8988T (cell line): Measurements from ENCODE around the gene METAP1.
"Not testable (repeated sequence)": the region's sequence is repeated elsewhere in the genome, so short reads cannot be mapped to it uniquely, and the experiment has no call there.

Source experiments
- DNase-seq: peaks from one replicate; pipeline ENCODE4 v3.0.0; 2011

The METAP1 gene

GRCh38 chr4:98995183-98996055 lies at the start of gene METAP1:
Gene METAP1, plus strand, starts transcription at chr4:98995721. Its CDS starts 33 bp downstream, at chr4:98995754.
- peak; percentile 76 for DNase-seq

GRCh38 chr4:98946359-98946758 lies 49.2 kb upstream of the METAP1 start:
- no peak for DNase-seq

DNA sequence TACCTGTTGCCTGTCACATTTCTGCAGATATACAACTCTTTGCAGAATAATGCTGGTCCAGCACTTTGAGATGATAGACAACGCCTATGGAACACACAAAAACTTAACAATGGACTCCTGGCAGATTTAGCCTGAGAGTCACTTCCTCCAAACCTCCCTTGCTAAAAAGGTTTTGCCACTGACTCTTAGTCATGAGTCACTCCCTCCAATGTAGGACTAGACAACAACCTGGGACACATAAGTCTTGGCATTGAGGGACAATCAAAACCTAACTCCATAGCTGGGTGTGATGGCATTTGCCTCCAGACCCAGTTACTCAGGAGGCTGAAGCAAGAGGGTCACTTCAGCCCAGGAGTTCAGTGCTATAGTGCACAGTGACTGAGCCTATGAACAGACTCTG lies 44.6 kb upstream of the METAP1 start:
- no peak for DNase-seq

GRCh38 chr4:98951710-98952109 lies 43.8 kb upstream of the METAP1 start:
- DNase-seq, result no peak

- no peak for DNase-seq
Observed at GRCh38 chr4:98955229-98955628, 40.3 kb upstream of the METAP1 start.

GRCh38 chr4:98958065-98958464 lies 37.5 kb upstream of the METAP1 start:
- DNase-seq, result no peak

- DNase-seq, result no peak
Observed at GRCh38 chr4:98959411-98959810, 36.1 kb upstream of the METAP1 start.

- no peak for DNase-seq
Observed at GRCh38 chr4:98961770-98962169, 33.8 kb upstream of the METAP1 start.

- DNase-seq, result no peak
Observed at GRCh38 chr4:98963538-98964433, 31.7 kb upstream of the METAP1 start.

GRCh38 chr4:98966926-98967325 lies 28.6 kb upstream of the METAP1 start:
- DNase-seq, result no peak

DNA sequence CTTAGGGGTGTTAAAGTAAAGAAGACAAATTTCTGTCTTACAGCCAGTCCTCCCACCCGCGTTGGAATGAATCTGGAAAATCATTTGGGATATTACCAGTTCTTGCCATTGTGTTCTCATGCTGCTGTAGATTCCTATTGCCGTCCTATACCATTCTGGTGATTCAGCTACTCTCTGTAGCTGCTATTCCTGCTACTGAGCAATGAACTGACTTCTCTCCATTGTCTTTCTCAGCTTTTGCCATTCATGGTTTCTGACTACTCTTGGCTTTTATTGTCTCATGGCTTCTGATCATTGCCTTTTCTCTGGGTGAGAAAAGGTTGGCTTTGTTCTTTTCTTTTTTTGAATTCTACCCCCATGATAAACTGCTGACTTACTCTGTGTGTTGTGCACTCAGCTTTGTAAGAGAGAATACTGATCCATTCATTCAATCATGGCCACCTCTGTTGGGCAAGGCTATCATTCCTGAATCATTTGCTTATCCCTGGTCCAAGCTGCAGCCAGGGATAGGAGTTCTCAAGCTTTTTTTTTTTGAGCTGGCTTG lies 27.7 kb upstream of the METAP1 start:
- no peak for DNase-seq

DNA sequence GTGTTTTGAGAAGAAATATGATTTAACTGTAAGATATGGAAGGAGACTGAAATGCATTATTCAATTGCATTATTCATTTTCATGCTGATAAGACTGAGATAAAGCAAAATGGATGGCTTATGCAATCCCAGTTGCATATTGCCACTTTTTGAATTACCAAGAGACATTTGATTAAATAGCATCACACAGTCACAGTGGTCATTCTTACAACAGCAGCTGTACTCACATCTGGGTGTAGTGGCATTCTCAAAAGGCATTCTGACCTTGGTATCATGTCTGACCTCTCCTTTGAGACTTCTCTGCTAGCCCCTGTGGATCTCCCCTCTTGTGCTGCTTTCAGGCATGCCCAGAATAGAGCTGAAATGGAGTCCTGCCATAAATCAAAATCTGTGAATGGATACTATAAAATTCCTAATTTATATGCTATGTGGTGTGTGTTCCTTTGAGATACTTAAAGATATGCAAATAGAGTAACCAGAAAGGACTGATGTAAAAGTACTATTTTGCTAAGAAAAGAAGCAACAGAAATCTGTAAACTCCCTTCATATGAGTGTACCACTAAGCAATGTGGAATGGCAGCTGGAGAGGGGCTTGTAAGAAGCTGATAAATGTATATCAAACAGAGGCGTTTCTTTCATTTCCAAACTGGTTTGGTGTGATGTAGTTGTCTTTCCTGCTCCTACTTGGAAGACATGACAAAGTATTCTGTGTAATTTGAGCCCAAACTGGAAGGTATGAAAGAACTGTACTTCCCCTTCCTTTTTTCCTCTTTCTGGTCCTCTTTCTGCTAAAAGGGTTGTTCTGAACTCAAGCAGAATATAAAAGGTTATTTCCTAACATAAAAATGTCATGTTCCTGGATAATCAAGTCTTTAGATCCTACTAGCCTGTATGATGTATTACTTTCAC lies 25.4 kb upstream of the METAP1 start:
- DNase-seq, result no peak

DNA sequence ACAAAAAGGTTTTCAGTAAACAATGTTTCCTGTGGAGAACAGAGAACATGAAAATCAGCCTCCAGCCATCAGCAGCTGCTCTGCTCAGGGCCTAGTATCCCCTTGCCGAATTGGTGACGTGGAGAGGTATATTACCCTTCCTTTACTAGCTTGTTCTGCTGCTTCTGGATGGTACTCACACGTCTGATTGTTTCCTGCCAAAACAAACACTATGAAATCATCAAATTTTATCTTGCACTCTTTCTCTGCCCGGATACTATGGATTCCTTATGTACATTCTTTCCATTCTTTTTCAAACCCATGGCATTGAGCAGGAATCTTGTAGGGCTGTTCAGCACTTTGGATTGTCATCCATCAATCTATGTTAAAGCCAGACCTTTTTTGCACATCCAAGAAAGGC lies 18.8 kb upstream of the METAP1 start:
- no peak for DNase-seq

DNA sequence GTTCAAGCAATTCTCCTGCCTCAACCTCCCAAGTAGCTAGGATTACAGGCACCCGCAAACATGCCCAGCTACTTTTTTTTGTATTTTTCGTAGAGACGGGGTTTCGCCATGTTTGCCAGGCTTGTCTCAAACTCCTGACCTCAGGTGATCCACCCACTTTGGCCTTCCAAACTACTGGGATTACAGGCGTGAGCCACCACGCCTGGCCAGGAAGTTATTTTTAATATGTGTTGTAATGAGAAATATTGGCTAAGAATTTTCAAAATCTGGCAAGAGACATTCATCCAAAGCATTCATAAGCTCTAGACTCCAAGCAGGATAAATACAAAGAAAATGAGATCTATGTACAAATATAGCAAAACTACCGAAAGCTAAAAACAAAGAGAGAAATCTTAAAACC lies 18.0 kb upstream of the METAP1 start:
- no peak for DNase-seq

GRCh38 chr4:98987720-98988119 lies 7.8 kb upstream of the METAP1 start:
- no peak for DNase-seq

DNA sequence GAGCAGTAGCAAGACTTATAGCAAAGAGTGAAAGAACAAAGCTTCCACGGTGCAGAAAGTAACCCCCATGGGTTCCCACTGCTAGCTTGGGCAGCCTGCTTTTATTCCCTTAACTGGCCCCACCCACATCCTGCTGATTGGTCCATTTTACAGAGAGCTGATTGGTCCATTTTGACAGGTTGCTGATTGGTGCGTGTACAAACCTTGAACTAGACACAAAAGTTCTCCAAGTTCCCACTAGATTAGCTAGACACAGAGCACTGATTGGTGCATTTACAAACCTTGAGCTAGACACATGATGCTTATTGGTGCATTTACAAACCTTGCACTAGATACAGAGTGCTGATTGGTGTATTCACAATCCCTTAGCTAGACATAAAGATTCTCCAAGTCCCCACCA lies 2.7 kb upstream of the METAP1 start:
- not testable (repeated sequence) for DNase-seq

GRCh38 chr4:98993419-98994071 lies 2.0 kb upstream of the METAP1 start:
- DNase-seq, result no peak

- DNase-seq, result no peak
Observed at GRCh38 chr4:98994474-98995182, 893 bp upstream of the METAP1 start.

DNA sequence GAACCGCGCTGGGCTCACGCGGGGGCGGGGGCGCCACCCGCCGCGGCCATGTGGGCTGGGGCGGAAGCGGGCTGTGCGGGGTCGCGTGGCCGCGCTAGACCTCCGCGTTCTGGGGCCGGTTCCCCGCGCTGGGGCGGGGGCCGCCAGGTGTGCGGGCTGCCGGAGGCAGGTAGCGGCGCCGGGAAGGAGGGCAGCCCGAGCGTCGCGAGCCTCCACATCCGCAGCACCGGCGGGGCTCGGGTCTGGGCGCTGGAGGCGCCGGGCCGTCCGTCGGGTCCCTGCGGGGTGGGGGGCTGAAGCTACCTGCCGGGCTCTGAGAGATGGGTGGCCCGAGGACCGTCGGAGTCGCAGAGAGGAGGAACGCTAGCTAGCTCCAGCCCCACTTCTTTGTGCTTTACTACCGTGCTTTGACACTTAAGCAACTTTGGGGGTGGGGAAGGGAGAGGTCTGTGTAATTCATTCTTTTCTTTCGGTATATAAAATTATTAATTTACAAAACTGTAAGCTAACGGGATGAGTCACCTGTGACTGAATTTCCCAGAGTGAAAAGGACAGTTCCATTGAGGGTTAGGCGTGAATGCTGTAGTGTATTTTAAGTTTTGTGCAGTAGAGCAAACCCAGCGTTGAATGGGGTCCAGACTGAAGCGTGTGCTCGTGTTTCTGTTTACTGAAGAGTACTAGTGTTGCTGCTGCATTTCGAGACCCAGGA lies 689 bp downstream of the METAP1 start:
- no peak for DNase-seq

- no peak for DNase-seq
Observed at GRCh38 chr4:98996765-98997068, 1.2 kb downstream of the METAP1 start.

DNA sequence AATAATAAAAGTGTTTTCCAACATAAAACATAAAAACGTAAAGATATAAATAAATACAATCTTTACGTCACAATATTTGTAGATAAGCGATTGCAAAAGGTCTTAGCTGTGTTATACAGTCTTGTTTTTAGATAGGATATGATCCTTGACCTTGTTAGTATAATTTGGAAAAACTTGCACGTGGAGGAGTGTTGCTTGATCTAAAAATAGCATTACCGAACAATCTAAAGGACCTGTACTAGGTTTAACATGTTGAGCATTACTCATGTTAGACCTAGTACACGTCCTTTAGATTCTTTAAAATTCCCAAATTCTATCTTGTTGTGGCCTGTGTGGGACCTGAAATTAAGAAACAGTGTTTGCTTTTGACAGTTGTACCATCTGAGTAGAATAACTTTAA lies 1.6 kb downstream of the METAP1 start:
- DNase-seq, result no peak
